ENCODE data around the gene CDH4. TPM values are rescaled to one million over a fixed set of nuclear protein-coding genes. Genes with fewer than 3 reads are reported as not detected.

CDH4 gene
- total RNA-seq, 1 donor, result 0.18 TPM

DNA sequence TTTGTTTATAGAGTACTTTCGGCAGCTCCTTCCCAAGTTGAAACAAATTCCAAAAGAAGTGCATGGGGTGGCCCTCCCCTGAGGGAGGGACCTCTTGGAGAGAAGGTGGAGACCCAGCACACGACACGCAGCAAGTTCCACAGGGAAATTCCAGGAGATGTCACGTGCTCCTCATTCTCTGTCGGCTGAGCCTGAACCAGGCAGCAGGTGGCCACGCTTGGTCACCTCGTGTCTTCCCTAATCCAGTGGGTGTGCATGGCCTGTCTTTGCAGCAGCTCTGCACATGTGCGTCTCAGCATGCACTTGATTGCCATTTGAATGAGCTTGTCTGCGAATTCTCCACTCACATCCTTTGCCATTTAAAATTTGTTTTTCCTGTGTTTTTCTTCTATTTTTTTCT, 357.4 kb downstream of the CDH4 start:
- TF ChIP-seq CTCF (IDR thresholded peaks at IDR 0.05; ENCODE audit: insufficient read depth, low read length), result no peak
- H3K4me3 ChIP-seq (ENCODE audit: low read depth, low read length), result no peak overlapping the region
- DNase-seq (ENCODE audit: low read depth), result no peak

DNA sequence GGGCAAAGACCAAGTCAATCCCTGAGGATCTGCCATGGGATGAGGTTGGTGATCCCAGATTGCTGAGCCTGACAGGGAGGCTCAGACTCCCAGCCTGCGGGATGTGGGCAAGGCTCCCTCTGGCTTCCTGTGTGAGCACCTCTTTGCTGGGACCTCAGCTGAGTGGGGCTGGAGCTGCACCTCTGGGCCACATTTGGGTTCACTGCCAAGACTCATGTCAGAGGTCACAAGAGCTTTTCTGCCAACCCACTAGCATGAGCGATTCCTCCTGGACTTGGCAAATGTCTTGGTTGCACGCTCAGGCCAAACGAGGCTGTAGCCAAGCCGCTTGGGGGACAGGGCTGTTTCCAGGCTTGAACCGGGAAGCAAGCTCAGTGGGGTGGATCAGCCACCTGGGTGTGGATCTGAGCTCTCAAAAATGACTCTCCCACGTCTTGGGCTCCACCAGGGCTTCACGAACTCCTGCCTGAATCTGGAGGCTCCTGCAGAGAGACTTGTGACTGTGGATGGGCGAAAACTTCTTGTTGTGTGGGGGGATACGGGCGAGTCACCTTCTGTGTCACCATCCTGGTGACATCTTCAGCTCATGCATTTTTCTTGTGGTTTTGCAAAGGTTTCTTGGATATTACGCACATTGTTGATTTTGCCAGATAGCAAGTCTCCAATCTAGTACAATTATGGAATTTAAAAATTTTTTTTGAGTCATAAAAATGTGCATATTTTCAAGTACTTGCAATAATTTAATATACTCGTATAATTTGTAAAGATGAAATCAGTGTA, 359.5 kb downstream of the CDH4 start:
- no peak for TF ChIP-seq CTCF (IDR thresholded peaks at IDR 0.05; ENCODE audit: insufficient read depth, low read length)
- H3K4me3 ChIP-seq (ENCODE audit: low read depth, low read length), result no peak overlapping the region
- peak; percentile 9 for DNase-seq (ENCODE audit: low read depth)

GRCh38 chr20:61613917-61614705, 362.1 kb downstream of the CDH4 start:
- DNase-seq (ENCODE audit: low read depth), result no peak
- no peak for TF ChIP-seq CTCF (IDR thresholded peaks at IDR 0.05; ENCODE audit: insufficient read depth, low read length)
- H3K4me3 ChIP-seq (ENCODE audit: low read depth, low read length), result no peak overlapping the region

DNA sequence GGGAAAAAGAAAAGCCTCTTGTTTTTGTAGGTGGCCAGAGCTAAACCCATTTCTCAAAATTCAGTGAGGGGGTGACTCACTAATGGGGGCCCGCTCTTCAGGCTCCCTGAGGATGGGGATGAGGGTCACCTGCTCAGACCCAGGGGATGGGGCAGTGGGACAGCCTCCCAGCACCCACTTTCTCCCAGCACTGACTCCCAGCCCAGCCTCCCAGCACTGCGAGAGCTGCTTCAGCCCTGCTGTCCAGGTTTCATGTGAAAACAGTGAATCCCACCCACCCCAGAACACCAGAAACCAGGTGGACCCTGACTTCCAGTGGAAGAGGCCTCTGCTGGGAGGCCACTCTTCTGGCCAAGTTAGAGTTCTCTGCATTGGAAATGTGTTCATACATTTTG, 362.6 kb downstream of the CDH4 start:
- TF ChIP-seq CTCF (IDR thresholded peaks at IDR 0.05; ENCODE audit: insufficient read depth, low read length), result no peak
- H3K4me3 ChIP-seq (ENCODE audit: low read depth, low read length), result no peak overlapping the region
- no peak for DNase-seq (ENCODE audit: low read depth)

- TF ChIP-seq CTCF (IDR thresholded peaks at IDR 0.05; ENCODE audit: insufficient read depth, low read length), result no peak
- H3K4me3 ChIP-seq (ENCODE audit: low read depth, low read length), result no peak overlapping the region
- DNase-seq (ENCODE audit: low read depth), result no peak
These were observed 363.7 kb downstream of the CDH4 start for GRCh38 chr20:61615806-61616205.

DNA sequence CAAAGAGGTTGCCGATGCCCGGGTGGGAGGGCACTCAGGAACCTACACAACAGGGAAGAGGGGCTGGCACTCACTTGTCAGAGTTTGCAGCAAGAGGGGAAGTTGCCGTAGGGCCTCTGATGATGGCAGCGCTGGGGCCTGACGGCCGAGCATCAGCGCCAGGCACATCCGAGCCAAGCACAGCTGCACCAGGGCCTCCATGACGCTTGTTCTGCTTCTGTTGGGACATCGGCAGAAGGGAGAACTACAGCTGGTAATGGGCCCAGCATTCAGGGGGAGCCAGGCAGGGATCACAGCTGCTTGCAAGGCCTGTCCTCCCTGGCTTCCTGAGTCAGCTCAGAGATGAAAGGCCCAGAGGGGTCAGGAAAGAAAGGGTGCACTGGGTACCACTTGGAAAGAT, 367.7 kb downstream of the CDH4 start:
- no peak overlapping the region for H3K4me3 ChIP-seq (ENCODE audit: low read depth, low read length)
- no peak for DNase-seq (ENCODE audit: low read depth)
- TF ChIP-seq CTCF (IDR thresholded peaks at IDR 0.05; ENCODE audit: insufficient read depth, low read length), result no peak
